ENCODE results near the gene LRRC42.
A peak's percentile ranks its signal among the peaks of the same experiment; 100 is the strongest.
"Not testable (repeated sequence)": the region's sequence is repeated elsewhere in the genome, so short reads cannot be mapped to it uniquely, and the experiment has no call there.

Gene LRRC42

DNA sequence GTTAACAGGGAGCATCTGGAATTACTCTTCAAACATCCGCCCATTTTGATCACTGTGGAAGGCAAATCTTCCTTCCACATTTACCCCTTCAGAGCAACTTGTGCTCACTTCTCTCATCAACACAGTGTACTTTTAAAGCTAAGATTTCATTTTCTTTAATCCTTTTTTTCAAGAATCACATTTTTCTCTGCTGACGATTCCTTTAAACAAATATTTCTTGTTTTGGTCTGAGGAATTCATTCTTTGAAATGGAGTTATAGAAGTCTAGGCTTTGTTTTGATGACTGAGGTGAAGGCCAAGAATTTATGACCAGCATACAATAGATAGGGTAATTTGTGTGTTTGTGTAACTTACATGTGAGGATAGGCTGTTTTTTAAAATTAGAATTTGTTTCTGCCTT is 25.6 kb downstream of the LRRC42 start:
- DNase-seq: no peak

DNA sequence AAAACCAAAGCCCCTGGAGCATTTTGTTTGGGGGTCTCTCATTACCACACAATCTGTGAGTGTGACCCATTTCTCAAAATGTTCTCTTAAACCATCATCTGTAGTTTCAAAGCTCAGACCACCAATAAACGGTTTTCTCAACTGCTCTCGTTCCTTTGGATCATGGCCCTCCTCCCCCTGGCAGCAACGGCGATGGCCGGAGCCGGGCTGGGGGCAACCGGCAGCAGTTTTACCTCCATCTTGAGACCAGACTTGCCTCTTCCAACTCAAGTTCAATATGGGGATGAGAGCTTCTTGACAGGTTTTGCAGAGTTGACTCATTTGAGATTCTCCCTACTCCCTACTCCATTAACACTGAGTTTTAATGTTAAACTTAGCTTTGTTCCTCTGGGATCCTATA is 29.7 kb downstream of the LRRC42 start:
- DNase-seq: no peak

DNA sequence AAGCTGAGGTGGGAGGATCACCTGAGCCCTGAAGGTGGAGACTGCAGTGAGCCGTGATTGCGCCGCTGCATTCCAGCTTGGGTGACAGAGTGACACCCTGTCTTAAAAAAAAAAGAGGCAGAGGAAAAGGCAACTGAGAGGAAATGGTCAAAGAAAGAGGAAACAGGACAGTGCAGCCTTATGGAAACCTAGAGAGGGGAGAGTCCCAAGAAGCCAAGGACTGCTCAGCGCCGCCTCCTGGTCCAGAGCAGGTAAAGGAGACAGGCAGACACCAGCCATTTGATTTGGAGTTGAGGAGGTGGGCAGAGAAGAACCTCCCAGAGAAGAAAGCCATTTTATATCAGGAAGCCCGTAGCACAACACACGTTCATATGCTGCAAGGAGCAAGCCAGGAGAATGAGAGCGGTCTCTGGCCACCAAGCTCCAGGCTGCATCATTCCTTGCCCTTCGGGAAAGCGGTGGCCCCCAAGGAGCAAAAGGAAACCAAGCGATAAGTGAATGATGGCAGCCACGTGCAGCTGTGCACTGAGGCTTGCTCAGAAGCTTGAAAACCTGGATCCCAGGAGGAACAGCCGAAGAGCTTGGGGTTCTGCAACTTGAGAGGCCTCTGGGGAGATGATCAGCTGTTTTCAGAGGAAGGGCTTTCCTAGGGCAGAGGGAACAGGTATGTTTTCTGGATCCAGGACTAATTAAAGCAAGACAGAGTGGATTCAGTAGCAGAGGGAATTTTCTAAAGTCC is 33.7 kb downstream of the LRRC42 start:
- DNase-seq: no peak

DNA sequence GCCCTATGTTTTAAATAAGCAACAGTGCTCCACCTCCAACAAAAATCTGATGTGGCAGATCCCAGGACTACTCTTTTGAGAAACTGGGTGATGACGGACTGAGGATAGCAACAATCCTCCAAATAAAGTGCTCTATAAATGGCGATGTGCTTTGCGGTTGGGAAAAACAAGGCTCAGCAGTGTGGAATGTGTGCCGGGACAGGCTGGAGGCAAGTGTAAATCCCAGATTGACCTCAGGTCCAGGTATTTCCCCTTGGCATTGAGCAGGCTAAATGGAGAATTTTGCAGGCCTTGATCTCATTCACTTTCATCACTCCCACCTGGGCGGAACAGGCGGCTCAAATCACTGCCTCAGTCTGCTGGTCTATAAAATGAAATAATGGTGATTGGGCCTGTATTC is 35.1 kb downstream of the LRRC42 start:
- DNase-seq: no peak

GRCh38 chr1:53982034-53982762 is 36.0 kb downstream of the LRRC42 start:
- no peak for DNase-seq

GRCh38 chr1:53982763-53983104 is 36.6 kb downstream of the LRRC42 start:
- no peak for DNase-seq

DNA sequence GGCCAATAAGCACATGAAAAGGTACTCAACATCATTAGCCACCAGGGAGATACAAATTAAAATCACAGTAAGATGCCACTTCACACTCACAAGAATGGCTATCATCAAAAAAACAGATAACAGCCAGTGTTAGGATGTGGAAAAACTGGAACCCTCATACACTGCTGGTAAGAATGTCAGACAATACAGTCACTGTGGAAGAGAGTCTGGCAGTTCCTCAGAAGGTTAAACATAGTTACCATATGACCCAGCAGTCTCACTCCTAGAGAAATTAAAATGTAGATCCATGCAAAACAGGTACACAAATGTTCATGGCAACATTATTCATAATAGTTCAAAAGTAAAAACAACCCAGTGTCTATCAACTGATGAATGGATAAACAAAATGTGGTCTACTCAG is 38.6 kb downstream of the LRRC42 start:
- DNase-seq: no peak

DNA sequence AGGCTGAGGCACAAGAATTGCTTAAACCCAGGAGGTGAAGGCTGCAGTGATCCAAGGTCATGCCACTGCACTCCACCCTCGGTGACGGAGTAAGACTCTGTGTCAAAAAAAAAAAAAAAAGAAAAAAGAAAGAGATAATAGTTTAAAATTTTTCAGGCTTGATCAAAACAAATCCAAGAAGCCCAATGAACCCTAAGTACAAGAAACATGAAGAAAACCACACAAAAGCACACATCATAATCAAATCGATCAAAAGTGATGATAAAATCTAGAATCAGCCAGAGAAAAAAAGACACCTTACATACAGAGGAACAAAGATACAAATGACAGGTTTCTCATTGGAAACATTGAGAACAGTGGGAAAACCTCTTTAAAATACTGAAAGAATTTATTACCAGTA is 40.3 kb downstream of the LRRC42 start:
- peak; percentile 10 for DNase-seq

DNA sequence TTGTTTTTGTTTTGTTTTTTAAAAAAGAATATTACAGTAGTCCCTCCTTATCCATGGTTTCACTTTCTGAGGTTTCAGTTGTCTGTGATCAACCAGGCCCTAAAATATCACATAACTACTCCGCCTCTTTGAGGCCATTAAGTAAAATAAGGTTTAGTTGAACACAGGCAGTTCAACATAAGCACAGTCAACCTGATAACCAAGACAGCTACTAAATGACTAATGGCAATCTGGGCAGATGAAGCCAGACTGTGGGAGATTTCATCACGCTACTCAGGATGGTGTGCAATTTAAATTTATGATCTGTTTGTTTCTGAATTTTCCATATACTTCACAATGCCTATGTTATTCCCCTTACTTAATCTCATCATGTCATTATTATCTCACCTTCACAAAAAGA is 41.7 kb downstream of the LRRC42 start:
- no peak for DNase-seq

GRCh38 chr1:53992085-53992874 is 46.1 kb downstream of the LRRC42 start:
- no peak for DNase-seq

- DNase-seq: not testable (repeated sequence)
These were observed 48.4 kb downstream of the LRRC42 start for GRCh38 chr1:53994516-53994915.

DNA sequence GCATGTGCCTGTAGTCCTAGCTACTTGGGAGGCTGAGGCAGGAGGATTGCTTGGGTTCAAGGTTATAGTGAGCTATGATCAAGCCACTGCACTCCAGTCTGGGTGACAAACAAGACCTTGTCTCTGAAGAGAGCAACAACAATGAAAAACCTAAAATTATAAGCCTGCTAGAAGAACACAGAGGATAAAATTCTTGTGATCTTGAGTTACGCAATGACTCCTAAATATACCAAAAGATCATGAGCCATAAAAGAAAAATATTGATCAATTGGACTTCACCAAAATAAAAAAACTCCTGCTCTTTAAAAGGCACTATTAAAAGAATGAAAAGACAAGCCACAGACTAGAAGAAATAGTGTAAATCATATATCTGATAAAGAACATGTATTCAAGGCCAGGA is 49.5 kb downstream of the LRRC42 start:
- DNase-seq: no peak

DNA sequence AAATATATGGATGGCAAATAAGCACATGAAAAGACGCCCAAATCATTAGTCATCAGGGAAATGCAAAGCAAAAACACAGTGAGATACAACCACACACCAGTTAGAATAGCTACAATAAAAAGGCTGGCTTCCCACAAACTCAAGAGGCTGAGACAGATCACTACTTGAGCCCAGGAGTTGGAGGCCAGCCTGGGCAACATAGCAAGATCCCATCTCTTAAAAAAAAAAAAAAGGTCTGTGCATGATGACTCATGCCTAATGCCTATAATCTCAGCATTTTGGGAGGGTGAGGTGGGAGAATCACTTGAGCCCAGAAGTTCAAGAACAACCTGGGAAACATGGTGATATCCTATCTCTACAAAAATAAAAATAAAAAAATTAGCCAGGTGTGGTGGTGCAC is 52.1 kb downstream of the LRRC42 start:
- DNase-seq: no peak

- no peak for DNase-seq
These were observed 53.8 kb downstream of the LRRC42 start for GRCh38 chr1:53999920-54000319.

DNA sequence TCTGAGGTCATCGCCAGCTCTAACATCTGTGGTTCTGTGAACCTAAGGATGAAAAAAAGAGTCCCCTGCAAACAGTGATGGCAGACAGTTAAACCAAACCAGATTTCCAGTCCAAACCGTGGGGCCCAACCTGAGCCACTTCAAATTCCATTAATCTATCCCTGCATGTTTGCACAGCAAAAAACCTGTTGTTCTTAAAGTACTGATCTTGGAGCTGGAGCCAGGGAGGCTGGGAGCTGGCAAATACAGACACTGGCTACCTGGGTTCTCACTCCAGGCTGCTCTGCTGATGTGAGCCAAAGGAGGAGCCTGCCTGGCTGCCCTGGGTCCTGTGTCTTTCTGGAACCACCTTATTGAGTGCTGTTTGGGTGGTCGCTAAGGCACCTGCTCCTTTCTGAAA is 55.4 kb downstream of the LRRC42 start:
- DNase-seq: no peak

GRCh38 chr1:54002544-54003248 is 56.5 kb downstream of the LRRC42 start:
- DNase-seq: no peak

GRCh38 chr1:54003249-54003646 is 57.1 kb downstream of the LRRC42 start:
- DNase-seq: no peak

GRCh38 chr1:54003750-54004480 is 57.8 kb downstream of the LRRC42 start:
- DNase-seq: not testable (repeated sequence)

DNA sequence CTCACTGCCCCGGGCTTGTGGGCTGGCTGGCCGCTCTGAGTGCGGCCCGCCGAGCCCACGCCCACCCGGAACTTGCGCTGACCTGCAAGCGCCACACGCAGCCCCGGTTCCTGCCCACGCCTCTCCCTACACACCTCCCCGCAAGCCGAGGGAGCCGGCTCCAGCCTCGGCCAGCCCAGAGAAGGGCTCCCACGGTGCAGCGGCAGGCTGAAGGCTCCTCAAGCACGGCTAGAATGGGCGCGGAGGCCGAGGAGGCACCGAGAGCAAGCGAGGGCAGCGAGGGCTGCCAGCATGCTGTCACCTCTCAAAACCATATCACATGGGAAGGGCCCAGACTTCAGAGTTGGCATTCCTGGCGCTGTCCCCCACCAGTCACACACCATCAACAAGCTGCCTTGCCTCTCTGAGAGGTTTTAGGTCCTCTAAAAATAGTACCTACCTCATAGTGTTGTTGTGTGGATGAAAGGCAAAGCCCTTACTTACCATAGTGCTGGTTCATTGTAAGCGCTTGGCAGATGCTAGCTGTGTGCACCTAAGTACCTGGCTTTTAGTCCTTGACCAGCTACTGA is 58.4 kb downstream of the LRRC42 start:
- no peak for DNase-seq

- no peak for DNase-seq
These were observed 60.4 kb downstream of the LRRC42 start for GRCh38 chr1:54006508-54006907.

DNA sequence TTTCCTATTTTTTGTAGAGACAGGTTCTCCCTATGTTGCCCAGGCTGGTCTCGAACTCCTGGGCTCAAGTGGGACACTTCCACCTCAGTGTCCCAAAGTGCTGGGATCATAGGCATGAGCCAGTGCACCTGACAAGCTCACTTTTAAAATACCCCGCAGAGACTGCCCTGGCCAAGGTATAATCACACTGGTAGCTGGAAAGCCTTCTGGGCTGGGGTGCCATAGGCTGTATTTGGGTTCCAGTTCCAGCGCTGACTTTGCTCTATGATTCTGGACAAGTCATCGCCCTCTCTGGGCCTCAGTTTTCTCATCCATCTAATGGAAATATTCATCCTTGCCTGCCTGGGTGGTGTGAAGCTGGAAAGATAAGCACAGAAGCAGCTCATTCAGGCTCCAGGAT is 61.5 kb downstream of the LRRC42 start:
- DNase-seq: no peak

- no peak for DNase-seq
These were observed 62.7 kb downstream of the LRRC42 start for GRCh38 chr1:54008876-54009275.

Data from CD4-positive, alpha-beta T cell treated with Interleukin-21 for 1 hour (primary cell).